IPS-18a (cell line): ENCODE results near the gene ARHGEF7.

Experiments used
- H3K27ac ChIP-seq: one replicate; pipeline ENCODE4 v1.5.1; 2013; ENCODE audit warnings: low read length
- H3K27me3 ChIP-seq: one replicate; pipeline ENCODE4 v1.6.1; 2013; ENCODE audit warnings: mild to moderate bottlenecking, low read length; ENCODE audit not compliant: control insufficient read depth, insufficient read depth
- H3K36me3 ChIP-seq: one replicate; pipeline ENCODE4 v1.6.1; 2013; ENCODE audit warnings: low read depth, low read length; ENCODE audit not compliant: control insufficient read depth
- H3K4me1 ChIP-seq: one replicate; pipeline ENCODE4 v1.6.1; 2013; ENCODE audit warnings: low read depth, low read length; ENCODE audit not compliant: control insufficient read depth
- H3K4me3 ChIP-seq: one replicate; pipeline ENCODE4 v1.5.1; 2013; ENCODE audit warnings: low read length
- H3K9ac ChIP-seq: one replicate; pipeline ENCODE4 v1.6.1; 2013; ENCODE audit warnings: mild to moderate bottlenecking, low read length, moderate library complexity
- H3K9me3 ChIP-seq: one replicate; pipeline ENCODE4 v1.6.1; 2013; ENCODE audit warnings: low read depth, low read length; ENCODE audit not compliant: control insufficient read depth

Gene ARHGEF7

DNA sequence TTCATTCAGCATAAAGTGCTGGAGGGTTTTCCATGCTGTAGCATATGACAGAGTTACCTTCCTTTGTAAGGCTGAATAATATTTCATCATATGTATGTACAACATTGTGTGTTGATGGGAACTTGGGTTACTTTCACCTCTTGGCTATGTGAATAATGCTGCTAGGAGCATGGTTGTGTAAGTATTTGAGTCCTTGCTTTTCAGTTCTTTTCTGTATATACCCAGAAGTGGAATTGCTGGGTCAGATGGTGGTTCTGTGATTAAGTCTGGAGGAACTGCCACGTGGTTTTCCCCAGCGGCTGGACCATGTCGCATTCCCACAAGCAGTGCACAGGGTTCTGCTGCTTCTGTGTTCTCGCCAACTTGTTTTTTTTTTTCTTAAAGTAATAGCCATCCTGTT lies 104.2 kb downstream of the ARHGEF7 start:
- H3K27me3 ChIP-seq = no peaks in the 10 kb centered on the region
- no peak overlapping the region for H3K27ac ChIP-seq
- no peak overlapping the region for H3K4me3 ChIP-seq
- H3K9me3 ChIP-seq = no peaks in the 10 kb centered on the region
- H3K9ac ChIP-seq = no peak overlapping the region
- H3K36me3 ChIP-seq = no peaks in the 10 kb centered on the region
- peaks cover 42% of the 10 kb centered on the region for H3K4me1 ChIP-seq

- Histone ChIP-seq H3K4me1 (peaks cover 36% of the 10 kb centered on the region), H3K4me3 (no peak overlapping the region), H3K36me3 (no peaks in the 10 kb centered on the region), H3K9me3 (no peaks in the 10 kb centered on the region), H3K9ac (no peak overlapping the region), H3K27ac (no peak overlapping the region), H3K27me3 (no peaks in the 10 kb centered on the region)
These were observed 104.8 kb downstream of the ARHGEF7 start for GRCh38 chr13:111219950-111220349.

GRCh38 chr13:111225166-111225565 lies 110.1 kb downstream of the ARHGEF7 start:
- Histone ChIP-seq H3K27me3 (no peaks in the 10 kb centered on the region), H3K4me1 (peaks cover 5% of the 10 kb centered on the region), H3K9ac (no peak overlapping the region), H3K4me3 (no peak overlapping the region), H3K36me3 (no peaks in the 10 kb centered on the region), H3K27ac (no peak overlapping the region), H3K9me3 (no peaks in the 10 kb centered on the region)

GRCh38 chr13:111225810-111226546 lies 110.9 kb downstream of the ARHGEF7 start:
- no peaks in the 10 kb centered on the region for H3K27me3 ChIP-seq
- H3K9me3 ChIP-seq = no peaks in the 10 kb centered on the region
- no peaks in the 10 kb centered on the region for H3K36me3 ChIP-seq
- H3K4me3 ChIP-seq = no peak overlapping the region
- peaks cover 5% of the 10 kb centered on the region for H3K4me1 ChIP-seq
- H3K9ac ChIP-seq = no peak overlapping the region
- H3K27ac ChIP-seq = no peak overlapping the region

GRCh38 chr13:111227405-111227804 lies 112.3 kb downstream of the ARHGEF7 start:
- Histone ChIP-seq H3K9me3 (no peaks in the 10 kb centered on the region), H3K4me1 (peaks cover 5% of the 10 kb centered on the region), H3K27me3 (no peaks in the 10 kb centered on the region), H3K4me3 (no peak overlapping the region), H3K27ac (no peak overlapping the region), H3K36me3 (no peaks in the 10 kb centered on the region), H3K9ac (no peak overlapping the region)

GRCh38 chr13:111228262-111229144 lies 113.4 kb downstream of the ARHGEF7 start:
- no peaks in the 10 kb centered on the region for H3K27me3 ChIP-seq
- no peaks in the 10 kb centered on the region for H3K36me3 ChIP-seq
- H3K27ac ChIP-seq = no peak overlapping the region

GRCh38 chr13:111230385-111230930 lies 115.3 kb downstream of the ARHGEF7 start:
- Histone ChIP-seq H3K27ac (no peak overlapping the region), H3K9me3 (no peaks in the 10 kb centered on the region), H3K36me3 (no peaks in the 10 kb centered on the region), H3K27me3 (no peaks in the 10 kb centered on the region), H3K4me3 (no peak overlapping the region), H3K9ac (no peak overlapping the region), H3K4me1 (peaks cover 5% of the 10 kb centered on the region)

More at GRCh38 chr13:111228262-111229144, 113.4 kb downstream of the ARHGEF7 start:
- Histone ChIP-seq H3K9me3 (no peaks in the 10 kb centered on the region), H3K9ac (no peak overlapping the region), H3K4me1 (peaks cover 5% of the 10 kb centered on the region), H3K4me3 (no peak overlapping the region)

DNA sequence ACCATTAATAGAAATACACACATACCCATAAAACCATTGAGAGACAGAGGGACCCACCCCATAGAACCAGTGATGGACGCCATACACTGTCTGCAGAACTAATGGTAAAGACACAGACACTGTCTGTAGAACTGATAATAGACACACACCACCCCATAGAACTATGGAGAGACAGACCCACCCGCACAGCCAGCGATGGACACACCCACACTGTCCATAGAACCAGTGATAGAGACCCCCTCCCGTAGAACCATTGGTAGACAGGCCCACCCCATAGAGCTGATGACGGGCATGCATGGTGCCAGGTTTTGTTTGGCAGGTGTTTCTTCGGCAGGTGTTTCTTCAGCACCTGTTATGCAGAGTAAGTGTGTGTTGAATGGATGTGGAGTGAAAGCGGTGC lies 117.1 kb downstream of the ARHGEF7 start:
- no peaks in the 10 kb centered on the region for H3K9me3 ChIP-seq
- no peak overlapping the region for H3K27ac ChIP-seq
- no peak overlapping the region for H3K9ac ChIP-seq
- no peaks in the 10 kb centered on the region for H3K36me3 ChIP-seq
- no peak overlapping the region for H3K4me3 ChIP-seq
- H3K4me1 ChIP-seq = peaks cover 5% of the 10 kb centered on the region
- H3K27me3 ChIP-seq = no peaks in the 10 kb centered on the region

DNA sequence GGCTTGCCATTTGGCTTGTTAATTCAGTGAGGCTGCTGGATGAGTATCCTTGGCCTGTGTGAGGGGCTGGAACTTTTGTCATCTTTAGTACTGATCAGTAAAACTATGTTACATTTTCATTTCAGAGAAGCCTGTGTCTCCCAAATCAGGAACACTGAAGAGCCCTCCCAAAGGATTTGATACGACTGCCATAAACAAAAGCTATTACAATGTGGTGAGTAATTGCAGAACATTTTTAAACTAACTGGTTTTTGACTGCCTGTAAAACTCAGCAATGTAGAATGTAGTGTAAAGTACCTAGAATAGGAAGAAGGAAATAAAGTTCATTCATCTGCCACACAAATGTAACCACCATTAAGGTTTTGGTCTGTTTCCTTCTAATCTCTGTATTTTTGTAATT lies 118.0 kb downstream of the ARHGEF7 start:
- Histone ChIP-seq H3K4me1 (no peaks in the 10 kb centered on the region), H3K9me3 (no peaks in the 10 kb centered on the region), H3K27ac (no peak overlapping the region), H3K9ac (no peak overlapping the region), H3K36me3 (no peaks in the 10 kb centered on the region), H3K27me3 (no peaks in the 10 kb centered on the region), H3K4me3 (no peak overlapping the region)

DNA sequence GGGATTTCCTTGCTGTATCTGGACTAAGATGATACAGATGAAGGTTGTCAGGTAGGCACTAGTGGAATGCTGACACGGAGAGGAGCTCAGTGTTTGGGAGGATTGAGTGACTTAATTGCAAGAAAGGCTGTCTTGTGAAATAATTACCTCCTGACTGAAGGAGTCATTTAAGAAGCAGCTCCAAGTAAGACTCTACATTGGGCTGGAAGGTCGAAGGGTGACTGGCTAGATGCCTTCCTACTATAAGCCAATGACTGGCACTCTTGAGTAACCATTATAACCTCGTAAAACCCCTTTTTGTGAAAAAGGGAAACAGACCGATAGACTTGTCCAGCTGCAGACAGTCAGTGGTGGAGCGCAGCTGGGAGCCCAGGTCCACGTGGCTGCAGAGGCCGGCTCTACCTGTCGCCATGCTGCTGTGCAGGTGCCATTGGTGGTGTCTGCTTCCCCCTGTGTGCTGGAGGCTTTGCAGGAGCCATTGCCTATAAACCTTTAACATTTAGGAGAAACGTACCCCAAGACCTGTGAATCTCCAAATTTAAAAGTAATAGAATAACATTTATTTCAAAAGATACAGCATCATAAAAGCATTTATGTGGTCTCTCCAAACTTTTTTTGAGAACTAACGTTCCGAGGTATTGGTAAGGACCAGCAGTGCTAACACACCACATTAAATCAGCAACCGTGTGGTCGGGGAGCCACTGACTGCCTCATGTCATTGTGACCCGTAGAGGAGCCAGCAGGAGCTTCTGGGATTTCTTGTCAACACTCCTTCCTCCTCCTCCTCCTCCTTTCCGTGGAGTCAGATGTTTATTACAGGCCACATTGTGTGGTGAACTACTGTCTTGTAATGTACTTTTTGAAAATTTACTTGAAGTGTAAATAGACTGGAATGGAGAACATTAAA lies 124.9 kb downstream of the ARHGEF7 start:
- H3K27me3 ChIP-seq = no peaks in the 10 kb centered on the region
- H3K27ac ChIP-seq = no peak overlapping the region
- no peaks in the 10 kb centered on the region for H3K9me3 ChIP-seq
- peaks cover 4% of the 10 kb centered on the region for H3K4me1 ChIP-seq
- H3K4me3 ChIP-seq = no peak overlapping the region
- H3K9ac ChIP-seq = no peak overlapping the region
- peaks cover 15% of the 10 kb centered on the region for H3K36me3 ChIP-seq
